Esophagus squamous epithelium (tissue), 4 donors: ENCODE results near the gene CACNA1B.

ENCODE experiments used
- POLR2A ChIP-seq, 4 donors: fragments of 450-650 bp; IDR thresholded peaks; one replicate each; pipeline ENCODE4 v1.6.1; 2017; ENCODE audit warnings: antibody characterized with exemption in 4 of 4, mild to moderate bottlenecking in 4 of 4, moderate library complexity in 3 of 4
- TF ChIP-seq, protein P1 (sequence below), 6 experiments: fragments of 450-650 bp in 4 of 6; fragments of 200-600 bp in 2 of 6; sonication (generic) in 2 of 6; IDR thresholded peaks; one replicate each; pipeline ENCODE4 v1.5.1; 2016 to 2019; ENCODE audit warnings: antibody characterized with exemption in 6 of 6, mild to moderate bottlenecking in 4 of 6, moderate library complexity in 4 of 6

DNA sequence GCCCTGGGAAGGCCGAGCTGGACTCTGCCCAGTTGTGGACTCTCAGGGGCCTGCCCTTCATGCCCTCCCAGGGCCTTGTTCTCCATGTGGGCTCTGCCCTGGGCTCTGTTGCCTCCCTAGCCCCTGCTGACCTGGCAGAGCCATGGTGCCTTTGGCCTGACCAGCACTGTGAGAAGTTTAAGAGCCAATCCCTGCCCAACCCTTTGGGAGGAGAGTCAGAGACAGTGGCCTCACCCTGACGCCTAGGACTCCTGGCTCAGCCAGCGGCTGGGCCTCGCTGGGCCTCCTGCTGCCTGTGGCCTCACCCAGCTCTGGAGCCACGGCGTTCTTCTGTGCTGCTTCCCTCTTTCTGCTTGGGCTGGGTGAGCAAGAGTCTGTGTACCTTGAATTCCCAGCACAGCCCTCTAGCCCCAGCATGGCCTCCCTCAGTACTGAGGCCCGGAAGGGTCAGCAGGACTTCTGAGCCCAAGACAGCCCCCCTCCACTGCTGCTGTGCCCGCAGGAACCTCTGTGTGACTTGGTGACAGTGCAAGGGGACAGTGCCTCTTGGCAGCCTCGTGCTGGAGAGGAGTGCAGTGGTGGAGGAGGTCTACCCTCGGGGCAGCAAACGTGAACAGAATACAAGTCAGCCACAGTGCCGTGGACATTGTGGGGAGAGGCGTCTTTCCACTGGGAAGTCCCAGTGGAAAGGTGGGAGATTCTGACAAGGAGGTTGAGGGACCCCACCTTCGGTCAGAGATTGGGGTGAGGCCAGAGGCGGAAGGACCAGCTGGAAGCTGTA lies 97.4 kb downstream of the CACNA1B start:
- TF ChIP-seq, protein P1, sequence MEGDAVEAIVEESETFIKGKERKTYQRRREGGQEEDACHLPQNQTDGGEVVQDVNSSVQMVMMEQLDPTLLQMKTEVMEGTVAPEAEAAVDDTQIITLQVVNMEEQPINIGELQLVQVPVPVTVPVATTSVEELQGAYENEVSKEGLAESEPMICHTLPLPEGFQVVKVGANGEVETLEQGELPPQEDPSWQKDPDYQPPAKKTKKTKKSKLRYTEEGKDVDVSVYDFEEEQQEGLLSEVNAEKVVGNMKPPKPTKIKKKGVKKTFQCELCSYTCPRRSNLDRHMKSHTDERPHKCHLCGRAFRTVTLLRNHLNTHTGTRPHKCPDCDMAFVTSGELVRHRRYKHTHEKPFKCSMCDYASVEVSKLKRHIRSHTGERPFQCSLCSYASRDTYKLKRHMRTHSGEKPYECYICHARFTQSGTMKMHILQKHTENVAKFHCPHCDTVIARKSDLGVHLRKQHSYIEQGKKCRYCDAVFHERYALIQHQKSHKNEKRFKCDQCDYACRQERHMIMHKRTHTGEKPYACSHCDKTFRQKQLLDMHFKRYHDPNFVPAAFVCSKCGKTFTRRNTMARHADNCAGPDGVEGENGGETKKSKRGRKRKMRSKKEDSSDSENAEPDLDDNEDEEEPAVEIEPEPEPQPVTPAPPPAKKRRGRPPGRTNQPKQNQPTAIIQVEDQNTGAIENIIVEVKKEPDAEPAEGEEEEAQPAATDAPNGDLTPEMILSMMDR (IDR thresholded peaks at IDR 0.05), result no peak
- TF ChIP-seq POLR2A (IDR thresholded peaks at IDR 0.05), result no peak
